Measurements from ENCODE around the gene PARD3B.

GRCh38 chr2:205337274-205337673 lies 792.0 kb downstream of the PARD3B start:
- no peak for TF ChIP-seq EZH2 (IDR thresholded peaks at IDR 0.05; ENCODE audit: borderline replicate concordance, low read depth, low read length, severe bottlenecking)
- no peak for TF ChIP-seq CTCF (IDR thresholded peaks at IDR 0.05; ENCODE audit: borderline replicate concordance, extremely low read depth, low read length, poor library complexity, severe bottlenecking)

Measured in DND-41 (cell line).